ENCODE data around the gene TSPO2.

TSPO2 gene

DNA sequence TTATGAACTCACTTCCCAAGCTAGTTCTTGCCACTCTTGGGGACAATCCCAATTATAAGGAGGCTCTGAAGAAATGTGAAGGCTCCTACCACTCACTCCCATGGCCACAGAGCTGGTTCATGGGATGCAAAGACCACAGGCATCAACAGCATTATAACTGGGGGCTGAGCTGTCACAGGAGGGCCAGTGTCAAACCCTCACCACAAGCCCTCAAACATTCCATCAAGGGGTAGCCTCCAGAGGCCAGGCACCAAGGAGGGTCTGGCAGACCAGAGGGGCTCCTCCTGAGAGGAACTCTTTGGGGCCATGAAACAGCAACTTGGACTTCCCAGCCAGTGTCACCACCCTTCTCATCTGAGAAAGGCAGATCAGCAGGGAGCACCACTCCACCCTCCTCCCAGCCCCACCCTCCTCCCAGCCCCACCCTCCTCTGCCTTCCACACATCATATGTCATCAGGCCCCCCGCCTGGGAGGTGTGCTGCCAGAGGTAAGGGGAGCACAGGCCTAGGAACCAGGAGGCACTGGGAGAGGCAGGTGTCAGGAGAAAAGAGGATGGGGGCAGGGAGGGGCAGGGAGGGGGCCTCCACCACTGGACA lies 1.2 kb upstream of the TSPO2 start:
- no peaks in the 10 kb centered on the region for H3K9me2 ChIP-seq (replicated peaks; ENCODE audit: insufficient read depth, low read length)
- H3K9ac ChIP-seq (ENCODE audit: low read length), result no peak overlapping the region
- TF ChIP-seq, protein P1, sequence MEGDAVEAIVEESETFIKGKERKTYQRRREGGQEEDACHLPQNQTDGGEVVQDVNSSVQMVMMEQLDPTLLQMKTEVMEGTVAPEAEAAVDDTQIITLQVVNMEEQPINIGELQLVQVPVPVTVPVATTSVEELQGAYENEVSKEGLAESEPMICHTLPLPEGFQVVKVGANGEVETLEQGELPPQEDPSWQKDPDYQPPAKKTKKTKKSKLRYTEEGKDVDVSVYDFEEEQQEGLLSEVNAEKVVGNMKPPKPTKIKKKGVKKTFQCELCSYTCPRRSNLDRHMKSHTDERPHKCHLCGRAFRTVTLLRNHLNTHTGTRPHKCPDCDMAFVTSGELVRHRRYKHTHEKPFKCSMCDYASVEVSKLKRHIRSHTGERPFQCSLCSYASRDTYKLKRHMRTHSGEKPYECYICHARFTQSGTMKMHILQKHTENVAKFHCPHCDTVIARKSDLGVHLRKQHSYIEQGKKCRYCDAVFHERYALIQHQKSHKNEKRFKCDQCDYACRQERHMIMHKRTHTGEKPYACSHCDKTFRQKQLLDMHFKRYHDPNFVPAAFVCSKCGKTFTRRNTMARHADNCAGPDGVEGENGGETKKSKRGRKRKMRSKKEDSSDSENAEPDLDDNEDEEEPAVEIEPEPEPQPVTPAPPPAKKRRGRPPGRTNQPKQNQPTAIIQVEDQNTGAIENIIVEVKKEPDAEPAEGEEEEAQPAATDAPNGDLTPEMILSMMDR (IDR thresholded peaks at IDR 0.05; ENCODE audit: insufficient read depth, low read length, poor library complexity, severe bottlenecking), result no peak
- TF ChIP-seq EZH2phosphoT487 (conservative IDR thresholded peaks at IDR 0.05; ENCODE audit: low read length), result no peak
- no peaks in the 10 kb centered on the region for H3K36me3 ChIP-seq (ENCODE audit: low read length)
- no peaks in the 10 kb centered on the region for H4K20me1 ChIP-seq (ENCODE audit: low read depth, low read length)
- no peaks in the 10 kb centered on the region for H3K27me3 ChIP-seq (ENCODE audit: low read length)
- H3F3A ChIP-seq (ENCODE audit: insufficient read depth), result no peaks in the 10 kb centered on the region
- H3K27ac ChIP-seq (ENCODE audit: low read depth, low read length), result no peak overlapping the region
- no peaks in the 10 kb centered on the region for H3K9me3 ChIP-seq (ENCODE audit: insufficient read depth, low read length)
- no peak overlapping the region for H3K4me2 ChIP-seq (ENCODE audit: low read depth, low read length, poor library complexity, severe bottlenecking)
- H2AFZ ChIP-seq (ENCODE audit: low read depth, low read length, severe bottlenecking), result no peak overlapping the region
- no peak overlapping the region for H3K4me3 ChIP-seq (ENCODE audit: insufficient read depth, low read length, poor library complexity, severe bottlenecking)
- no peaks in the 10 kb centered on the region for H3K79me2 ChIP-seq (ENCODE audit: insufficient read depth, low read length)

DNA sequence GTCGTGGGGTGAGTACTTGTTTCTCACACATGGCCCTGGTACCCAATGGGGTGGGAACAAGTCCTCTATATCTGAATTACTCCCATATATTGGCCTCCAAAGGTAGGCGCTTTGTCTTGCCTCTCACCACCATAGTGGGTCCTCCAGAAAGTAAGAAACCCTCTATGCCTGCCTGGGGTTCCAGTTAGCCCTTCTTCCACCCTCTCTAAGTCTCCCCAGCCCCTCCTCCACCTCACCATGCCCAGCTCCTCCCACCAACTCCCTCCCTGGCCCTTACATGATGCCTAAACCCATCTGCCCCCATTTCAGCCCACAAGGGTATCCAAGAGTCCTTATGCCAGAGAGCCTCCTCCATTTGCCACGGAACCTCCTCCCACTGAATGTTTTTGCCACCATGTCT lies 884 bp downstream of the TSPO2 start:
- Histone ChIP-seq H3K9ac (ENCODE audit: low read length) (no peak overlapping the region), H3K36me3 (ENCODE audit: low read length) (no peaks in the 10 kb centered on the region), H3K9me2 (replicated peaks; ENCODE audit: insufficient read depth, low read length) (no peaks in the 10 kb centered on the region), H3K27ac (ENCODE audit: low read depth, low read length) (no peak overlapping the region), H3K4me3 (ENCODE audit: insufficient read depth, low read length, poor library complexity, severe bottlenecking) (no peak overlapping the region), H3K27me3 (ENCODE audit: low read length) (no peaks in the 10 kb centered on the region), H3K79me2 (ENCODE audit: insufficient read depth, low read length) (no peaks in the 10 kb centered on the region), H3K4me2 (ENCODE audit: low read depth, low read length, poor library complexity, severe bottlenecking) (no peak overlapping the region), H2AFZ (ENCODE audit: low read depth, low read length, severe bottlenecking) (no peak overlapping the region), H3K9me3 (ENCODE audit: insufficient read depth, low read length) (no peaks in the 10 kb centered on the region), H4K20me1 (ENCODE audit: low read depth, low read length) (no peaks in the 10 kb centered on the region), H3F3A (ENCODE audit: insufficient read depth) (no peaks in the 10 kb centered on the region)
- no peak for TF ChIP-seq EZH2phosphoT487 (conservative IDR thresholded peaks at IDR 0.05; ENCODE audit: low read length)
- TF ChIP-seq, protein P1 (IDR thresholded peaks at IDR 0.05; ENCODE audit: insufficient read depth, low read length, poor library complexity, severe bottlenecking), result no peak

DNA sequence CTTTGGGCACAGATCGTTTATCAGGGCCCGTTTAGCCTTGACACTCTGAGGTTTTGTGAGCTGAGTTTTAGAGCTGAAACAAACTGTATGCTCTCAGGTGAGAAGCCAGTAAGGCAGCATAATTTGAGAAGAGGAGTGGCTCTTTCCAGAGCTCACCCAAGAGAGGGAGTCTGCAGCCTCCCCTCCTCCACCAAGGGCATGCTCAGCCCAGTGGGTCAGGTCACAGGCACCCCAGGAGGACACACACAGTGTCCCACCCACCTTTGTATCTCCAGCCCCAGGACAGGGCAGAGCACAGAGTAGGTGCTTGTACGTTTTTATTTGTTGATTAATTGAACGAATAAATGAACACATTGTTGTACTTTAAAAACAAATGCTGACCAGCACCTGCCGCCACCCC lies 3.4 kb downstream of the TSPO2 start:
- no peak overlapping the region for H2AFZ ChIP-seq (ENCODE audit: low read depth, low read length, severe bottlenecking)
- H3K36me3 ChIP-seq (ENCODE audit: low read length), result no peaks in the 10 kb centered on the region
- no peaks in the 10 kb centered on the region for H3K27me3 ChIP-seq (ENCODE audit: low read length)
- no peak overlapping the region for H3K27ac ChIP-seq (ENCODE audit: low read depth, low read length)
- H4K20me1 ChIP-seq (ENCODE audit: low read depth, low read length), result no peaks in the 10 kb centered on the region
- H3F3A ChIP-seq (ENCODE audit: insufficient read depth), result no peaks in the 10 kb centered on the region
- TF ChIP-seq EZH2phosphoT487 (conservative IDR thresholded peaks at IDR 0.05; ENCODE audit: low read length), result no peak
- TF ChIP-seq, protein P1 (IDR thresholded peaks at IDR 0.05; ENCODE audit: insufficient read depth, low read length, poor library complexity, severe bottlenecking), result no peak
- no peak overlapping the region for H3K9ac ChIP-seq (ENCODE audit: low read length)
- H3K4me2 ChIP-seq (ENCODE audit: low read depth, low read length, poor library complexity, severe bottlenecking), result no peak overlapping the region
- H3K79me2 ChIP-seq (ENCODE audit: insufficient read depth, low read length), result no peaks in the 10 kb centered on the region
- H3K9me2 ChIP-seq (replicated peaks; ENCODE audit: insufficient read depth, low read length), result no peaks in the 10 kb centered on the region
- no peak overlapping the region for H3K4me3 ChIP-seq (ENCODE audit: insufficient read depth, low read length, poor library complexity, severe bottlenecking)
- H3K9me3 ChIP-seq (ENCODE audit: insufficient read depth, low read length), result no peaks in the 10 kb centered on the region
